ENCODE results near the gene PPIAL4G.
"Not testable (repeated sequence)": the region's sequence is repeated elsewhere in the genome, so short reads cannot be mapped to it uniquely, and the experiment has no call there.

Gene PPIAL4G

GRCh38 chr1:148483029-148483428 is at the start of gene PPIAL4G:
PPIAL4G (minus strand) TSS chr1:148483302; CDS start chr1:148483252, 50 bp downstream.
- not testable (repeated sequence) for DNase-seq (ENCODE audit: low read depth)

DNA sequence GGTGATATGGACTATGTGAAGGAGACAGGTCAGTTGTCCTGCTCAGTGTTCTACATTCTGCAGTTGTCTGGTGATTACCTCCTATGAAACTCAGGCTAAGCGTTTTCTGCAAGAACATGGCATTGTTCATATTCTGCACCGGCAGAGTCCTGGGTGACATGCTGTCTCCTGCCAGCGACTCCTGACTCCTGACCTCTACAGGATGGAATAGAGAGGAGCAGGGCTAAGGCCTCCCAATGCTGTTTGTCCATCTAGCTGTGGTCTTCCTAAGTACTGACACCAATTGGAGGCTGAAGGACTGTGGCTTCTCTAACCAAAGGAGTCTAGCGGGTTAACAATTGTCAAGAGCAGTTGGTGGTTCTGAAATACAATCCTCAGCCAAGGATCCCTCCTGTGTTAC is 49.1 kb upstream of the PPIAL4G start:
- DNase-seq (ENCODE audit: low read depth) = not testable (repeated sequence)

DNA sequence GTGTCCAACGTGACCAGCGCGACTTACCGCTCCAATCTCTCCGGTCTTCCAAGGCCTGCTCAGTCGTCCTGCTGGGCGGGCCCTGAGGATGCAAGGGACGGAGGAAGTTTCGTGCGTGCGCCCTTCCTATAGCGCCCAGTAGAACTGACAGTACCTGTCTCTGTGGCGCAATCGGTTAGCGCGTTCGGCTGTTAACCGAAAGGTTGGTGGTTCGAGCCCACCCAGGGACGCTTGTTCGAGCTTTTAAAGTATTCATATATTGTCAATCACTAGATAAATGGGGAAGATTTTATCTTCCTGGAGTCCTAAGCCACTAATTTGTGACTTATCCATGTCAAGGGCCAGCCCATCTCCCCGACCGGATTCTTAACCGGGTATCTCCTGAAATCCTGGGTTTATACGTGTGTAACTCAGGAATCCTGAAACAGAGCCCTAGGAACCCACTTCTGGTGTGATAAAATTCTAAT is 46.0 kb upstream of the PPIAL4G start:
- DNase-seq (ENCODE audit: low read depth) = peak; percentile 37

DNA sequence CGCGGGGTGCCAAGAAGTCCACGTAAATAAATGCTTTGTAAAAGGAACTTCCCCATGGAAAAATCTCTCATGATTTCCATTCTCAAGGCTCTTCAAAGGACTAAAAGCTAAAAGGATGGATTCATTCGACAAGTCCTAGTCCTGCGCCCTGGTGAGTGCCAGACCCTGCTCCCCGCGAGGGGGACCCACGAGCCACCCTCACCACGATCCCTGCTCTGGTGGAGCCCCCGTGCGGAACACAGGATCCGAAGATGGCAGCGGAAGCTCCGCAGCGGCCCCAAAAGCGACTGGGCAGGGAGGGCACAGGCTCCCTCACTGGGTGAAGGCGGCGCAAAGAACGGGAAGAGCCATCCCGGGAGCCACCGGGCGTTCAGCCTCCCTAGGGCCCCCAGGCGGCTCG is 45.5 kb upstream of the PPIAL4G start:
- DNase-seq (ENCODE audit: low read depth) = not testable (repeated sequence)

- DNase-seq (ENCODE audit: low read depth) = not testable (repeated sequence)
Measured at GRCh38 chr1:148526587-148526986, 43.5 kb upstream of the PPIAL4G start.

DNA sequence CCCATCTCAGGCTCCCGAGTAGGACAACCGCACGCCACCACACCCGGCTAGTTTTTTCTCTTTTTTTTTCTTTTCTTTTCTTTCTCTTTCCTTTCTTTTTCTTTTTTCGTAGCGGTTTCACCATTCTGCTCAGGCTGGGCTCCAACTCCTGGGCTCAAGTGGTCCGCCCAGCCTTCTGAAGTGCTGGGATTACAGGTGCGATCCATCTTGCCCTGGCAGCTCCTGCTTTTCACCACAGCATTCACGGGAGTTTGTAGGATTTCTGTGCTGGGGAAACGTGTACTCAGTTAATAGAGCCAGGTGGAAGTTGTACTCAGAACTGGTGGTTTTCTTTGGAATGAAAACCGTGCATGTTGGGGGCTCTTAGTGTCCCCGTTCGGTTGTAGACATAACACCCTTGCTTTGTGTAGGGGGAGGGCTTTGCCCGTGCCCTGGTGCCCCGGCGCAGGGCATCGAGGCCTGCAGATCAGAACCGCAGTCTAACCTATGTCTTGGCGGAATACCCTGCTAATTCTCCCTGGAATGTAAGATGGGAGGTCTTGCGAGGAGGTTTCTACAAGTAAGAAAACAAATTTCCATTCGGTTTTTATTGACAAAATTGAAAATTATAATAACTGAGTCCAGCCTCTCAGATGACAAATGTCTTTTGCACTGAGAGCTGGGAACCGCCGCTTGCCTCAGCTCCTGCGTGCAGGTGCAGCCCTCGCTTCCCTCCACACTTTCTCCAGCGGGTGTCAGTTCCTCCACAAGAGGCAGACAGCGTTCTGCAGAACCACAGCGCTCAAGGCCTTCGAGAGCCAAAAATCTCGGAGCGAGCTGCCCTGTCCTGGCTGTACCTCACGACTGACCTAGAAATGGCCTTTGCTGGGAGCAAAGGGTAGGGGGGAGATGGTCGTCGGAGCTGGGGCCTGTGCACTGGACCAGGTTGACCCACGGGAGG is 40.4 kb upstream of the PPIAL4G start:
- DNase-seq (ENCODE audit: low read depth) = not testable (repeated sequence)

GRCh38 chr1:148522561-148523204 is 39.6 kb upstream of the PPIAL4G start:
- DNase-seq (ENCODE audit: low read depth) = peak; percentile 76

- peak; percentile 65 for DNase-seq (ENCODE audit: low read depth)
Measured at GRCh38 chr1:148522072-148522471, 39.0 kb upstream of the PPIAL4G start.

DNA sequence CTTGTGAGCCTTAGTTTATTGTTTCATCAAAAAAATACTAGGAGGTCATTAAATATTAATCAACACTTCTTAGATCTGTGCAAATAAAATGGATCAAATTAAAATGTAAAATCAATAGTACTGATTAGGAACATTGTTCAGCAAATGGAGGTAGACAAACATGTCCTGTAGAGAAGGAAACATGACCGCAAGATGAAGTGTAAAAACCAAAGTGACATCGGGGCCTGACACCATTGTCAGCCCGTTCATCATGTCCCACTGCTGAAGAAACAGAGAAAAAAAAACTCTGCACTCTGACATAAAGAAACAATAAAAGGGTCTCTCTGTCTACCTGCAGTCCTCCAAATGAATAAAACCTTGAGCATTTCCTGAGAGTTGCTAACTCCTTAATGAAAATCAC is 31.2 kb upstream of the PPIAL4G start:
- not testable (repeated sequence) for DNase-seq (ENCODE audit: low read depth)

- DNase-seq (ENCODE audit: low read depth) = not testable (repeated sequence)
Measured at GRCh38 chr1:148512571-148513184, 29.6 kb upstream of the PPIAL4G start.

DNA sequence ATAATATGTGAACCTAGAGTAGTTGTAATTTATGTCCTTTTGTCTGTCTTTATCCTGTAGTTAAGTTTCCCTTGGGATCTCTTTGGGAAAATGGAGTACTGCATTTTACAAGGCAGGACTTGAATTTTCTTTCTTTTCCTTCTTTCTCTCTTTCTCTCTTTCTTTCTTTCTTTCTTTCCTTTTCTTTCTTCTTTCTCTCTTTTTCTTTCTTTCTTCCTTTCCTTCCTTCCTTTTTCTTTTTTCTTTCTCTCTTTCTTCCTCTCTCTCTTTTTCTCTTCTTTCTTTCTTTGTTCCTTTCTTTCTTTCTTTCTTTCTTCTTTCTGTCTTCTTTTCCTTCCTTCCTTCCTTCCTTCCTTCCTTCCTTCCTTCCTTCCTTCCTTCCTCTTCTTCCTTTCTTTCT is 10.8 kb upstream of the PPIAL4G start:
- DNase-seq (ENCODE audit: low read depth) = not testable (repeated sequence)

GRCh38 chr1:148481134-148481533 is 2.0 kb downstream of the PPIAL4G start:
- peak; percentile 0 for DNase-seq (ENCODE audit: low read depth)

DNA sequence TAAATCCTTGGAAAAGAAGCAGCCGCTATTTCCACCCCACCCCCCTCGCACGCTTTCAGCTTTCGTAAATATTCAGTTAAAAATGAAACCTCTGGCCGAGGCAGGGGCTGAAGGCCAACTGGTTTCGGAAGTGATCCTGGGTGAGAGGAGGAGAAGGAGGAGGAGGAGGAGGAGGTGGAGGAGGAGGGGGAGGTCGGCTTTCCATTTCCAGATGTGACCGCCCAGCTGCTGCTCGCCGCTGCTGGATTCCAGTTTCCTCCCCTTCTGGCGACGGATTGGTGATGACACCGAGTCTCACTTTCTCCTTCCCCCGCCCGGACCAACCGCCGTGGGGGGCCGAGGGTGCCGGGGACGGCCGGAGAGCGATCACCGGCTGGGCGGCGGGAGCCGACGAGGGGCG is 23.4 kb downstream of the PPIAL4G start:
- not testable (repeated sequence) for DNase-seq (ENCODE audit: low read depth)

DNA sequence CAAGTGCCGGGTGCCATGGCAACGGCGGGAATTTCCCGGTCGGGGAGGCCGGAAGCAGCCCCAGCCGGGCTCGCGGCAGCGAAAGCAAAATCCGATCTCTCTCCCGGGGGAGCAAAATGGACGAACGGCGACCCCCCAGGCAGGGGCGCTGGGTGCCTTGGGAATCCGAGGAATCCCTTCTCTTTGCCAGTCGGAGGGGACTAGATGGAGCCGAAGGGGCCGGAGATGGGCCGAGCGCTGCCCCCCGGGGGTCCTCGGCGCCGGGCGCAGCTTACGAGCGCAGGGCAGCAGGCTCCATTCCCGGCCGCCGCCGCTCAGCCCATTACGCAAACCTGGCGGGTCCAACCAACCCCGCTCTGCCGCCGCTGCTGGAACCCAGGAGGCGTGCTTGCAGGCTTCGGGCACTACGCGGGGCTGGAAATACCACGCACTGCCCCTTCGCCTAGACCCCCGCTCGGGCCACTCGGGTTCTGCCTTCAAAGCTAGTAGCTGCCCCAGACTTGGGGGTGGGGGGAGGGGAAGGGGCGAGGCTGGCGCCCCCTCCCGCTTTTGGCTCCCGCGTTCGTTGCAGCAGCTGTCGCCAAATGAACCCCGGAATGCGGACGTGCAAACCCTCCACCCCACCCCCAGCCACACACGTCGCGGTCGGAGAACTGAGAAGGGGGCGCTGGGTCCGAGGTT is 24.1 kb downstream of the PPIAL4G start:
- peak; percentile 35 for DNase-seq (ENCODE audit: low read depth)

- DNase-seq (ENCODE audit: low read depth) = peak; percentile 2
Measured at GRCh38 chr1:148458398-148458797, 24.7 kb downstream of the PPIAL4G start.

GRCh38 chr1:148452845-148453244 is 30.3 kb downstream of the PPIAL4G start:
- not testable (repeated sequence) for DNase-seq (ENCODE audit: low read depth)

GRCh38 chr1:148439654-148440325 is 43.3 kb downstream of the PPIAL4G start:
- not testable (repeated sequence) for DNase-seq (ENCODE audit: low read depth)

GRCh38 chr1:148435406-148435805 is 47.7 kb downstream of the PPIAL4G start:
- DNase-seq (ENCODE audit: low read depth) = no peak

DNA sequence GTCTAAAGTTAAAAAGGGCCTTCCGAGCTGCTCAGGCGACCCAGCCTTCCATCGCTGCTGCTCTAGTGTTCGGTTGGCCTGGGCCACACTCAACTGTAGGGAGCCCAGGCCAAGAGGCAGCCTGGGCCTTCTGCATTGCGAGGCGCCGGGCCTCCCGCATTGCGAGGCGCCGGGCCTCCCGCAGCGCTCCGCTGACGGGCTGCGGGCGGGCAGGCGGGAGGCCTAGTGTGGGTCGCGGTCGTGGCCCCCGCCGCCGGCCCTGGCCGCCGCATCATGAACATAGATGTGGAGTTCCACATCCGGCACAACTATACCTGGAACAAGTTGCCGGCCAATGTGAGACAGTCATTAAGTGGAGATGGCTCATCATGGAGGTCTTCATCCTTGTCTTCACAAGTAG is 48.3 kb downstream of the PPIAL4G start:
- no peak for DNase-seq (ENCODE audit: low read depth)

DNA sequence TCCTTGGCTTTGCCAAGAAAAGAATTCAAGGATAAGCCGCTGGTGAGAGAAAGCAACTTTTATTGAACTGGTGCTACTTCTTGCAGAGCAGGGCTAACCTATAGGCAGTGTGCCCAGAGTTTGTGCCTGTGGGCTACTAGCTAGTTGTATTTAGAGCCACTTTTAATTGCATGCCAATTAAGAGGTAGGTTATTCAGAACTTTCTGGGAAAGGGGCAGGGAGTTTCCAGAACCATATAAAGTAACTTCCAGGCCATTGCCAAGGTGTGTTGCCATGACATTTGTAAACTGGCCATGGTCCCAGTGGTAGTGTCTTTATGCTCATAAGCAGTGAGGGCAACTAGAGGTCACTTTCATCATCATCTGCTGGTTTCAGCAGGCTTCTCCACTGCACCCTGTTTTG is 50.2 kb downstream of the PPIAL4G start:
- not testable (repeated sequence) for DNase-seq (ENCODE audit: low read depth)

All from stimulated activated CD8-positive, alpha-beta memory T cell treated with anti-CD3 and anti-CD28 coated beads, Interleukin-12 subunit alpha, Interleukin-12 subunit beta, amount 100 ng/mL, for 4 hours (primary cell).